K562 (cell line): Measurements from ENCODE around the gene SUB1. TPM values are rescaled to one million over a fixed set of nuclear protein-coding genes. Genes with fewer than 3 reads are reported as not detected.
A peak's percentile ranks its signal among the peaks of the same experiment; 100 is the strongest.
"Not testable (repeated sequence)": the region's sequence is repeated elsewhere in the genome, so short reads cannot be mapped to it uniquely, and the experiment has no call there.

Experiments used
- ATAC-seq: fragments of 200-7000 bp; cut with Tn5 transposase; 3 replicates; pipeline ENCODE4 v1.9.1; 2020; ENCODE audit warnings: moderate library complexity
- BruUV-seq: library from RNA; stranded (reverse); fragments of 400-500 nt; replicated peaks from 2 replicates; lab custom pipeline; 2021; lab: Mats Ljungman, UMichigan
- CTCF ChIA-PET: fragments of 300-600 bp; formaldehyde crosslinking; extraction: SDS; loops from one replicate; lab custom pipeline; 2021; ENCODE audit warnings: low intra/inter-chr PET ratio; lab: Yijun Ruan, JAX
- POLR2A ChIA-PET: fragments of 300-600, 350-650 bp; sonication (Branson Sonifier 250); formaldehyde crosslinking; extraction: SDS; loops from one replicate; lab custom pipeline; 2021; ENCODE audit warnings: antibody characterized with exemption, inconsistent platforms; lab: Yijun Ruan, JAX
- DNase-seq, 4 experiments: peaks; one replicate each; pipeline versions ENCODE4 v3.0.0 to v3.0.0-alpha.2; 2011 to 2018; ENCODE audit warnings: low spot score in 3 of 4, mixed read lengths in 3 of 4; ENCODE audit errors: extremely low read depth in 1 of 4
- FAIRE-seq: peaks from 2 replicates; lab custom pipeline; 2011; peaks lifted over from hg19 to GRCh38; lab: Jason Lieb, UNC
- H2AFZ ChIP-seq: 2 replicates; pipeline ENCODE4 v1.6.0; 2011; ENCODE audit warnings: low read depth, low read length, control low read depth, inconsistent platforms
- H3K27ac ChIP-seq: fragments of 200-600 bp; 3 replicates; pipeline ENCODE4 v1.8.0; 2011; ENCODE audit warnings: low read depth, mild to moderate bottlenecking, control low read depth, inconsistent platforms, low read length, moderate library complexity, mixed read lengths; ENCODE audit errors: extremely low read depth
- H3K27me3 ChIP-seq, 2 experiments: fragments of 300-600 bp in 1 of 2; 2 replicates in 1 of 2; 3 replicates in 1 of 2; pipeline versions ENCODE4 v1.6.0 to v1.8.0; 2011; ENCODE audit warnings: inconsistent platforms in 2 of 2, low read length in 2 of 2, mild to moderate bottlenecking in 1 of 2, mixed read lengths in 1 of 2, moderate library complexity in 1 of 2; ENCODE audit not compliant: control insufficient read depth in 2 of 2, insufficient read depth in 2 of 2
- H3K36me3 ChIP-seq: fragments of 300-600 bp; 3 replicates; pipeline ENCODE4 v1.8.0; 2011; ENCODE audit warnings: mild to moderate bottlenecking, low read length, inconsistent platforms; ENCODE audit not compliant: control insufficient read depth, insufficient read depth
- H3K4me1 ChIP-seq, 2 experiments: fragments of 200-600 bp in 1 of 2; replicated peaks in 1 of 2; 2 replicates in 1 of 2; 3 replicates in 1 of 2; pipeline versions ENCODE4 v1.5.1 to v1.8.0; 2011; ENCODE audit warnings: inconsistent platforms in 2 of 2, low read length in 2 of 2, mild to moderate bottlenecking in 1 of 2, mixed read lengths in 1 of 2, moderate library complexity in 1 of 2; ENCODE audit not compliant: control insufficient read depth in 2 of 2, insufficient read depth in 2 of 2
- H3K4me2 ChIP-seq: 2 replicates; pipeline ENCODE4 v1.6.1; 2011; ENCODE audit warnings: low read length, control low read depth, inconsistent platforms, mixed read lengths; ENCODE audit not compliant: insufficient read depth
- H3K4me3 ChIP-seq: fragments of 200-600 bp; sonication (generic), shearing (Covaris generic); 2 replicates; pipeline ENCODE4 v1.5.1; 2016; ENCODE audit warnings: control low read depth, inconsistent platforms
- H3K79me2 ChIP-seq: fragments of 200-600 bp; 3 replicates; pipeline ENCODE4 v1.8.0; 2011; ENCODE audit warnings: low read length, inconsistent platforms; ENCODE audit not compliant: control insufficient read depth, insufficient read depth
- H3K9ac ChIP-seq, 2 experiments: 2 replicates each; pipeline versions ENCODE4 v1.6.0 to v1.6.1; 2011; ENCODE audit warnings: low read depth in 2 of 2, low read length in 2 of 2, control low read depth in 1 of 2, inconsistent platforms in 1 of 2, mild to moderate bottlenecking in 1 of 2, mixed read lengths in 1 of 2; ENCODE audit not compliant: insufficient read depth in 1 of 2
- H3K9me1 ChIP-seq: one replicate; pipeline ENCODE4 v1.6.0; 2011; ENCODE audit warnings: inconsistent platforms, mild to moderate bottlenecking, low read length, moderate library complexity; ENCODE audit not compliant: control insufficient read depth, insufficient read depth
- H3K9me3 ChIP-seq: replicated peaks from 2 replicates; pipeline ENCODE4 v1.5.1; 2011; ENCODE audit warnings: low read depth, low read length, inconsistent platforms; ENCODE audit not compliant: control insufficient read depth, insufficient read depth
- H4K20me1 ChIP-seq: replicated peaks from 2 replicates; pipeline ENCODE4 v1.6.1; 2011; ENCODE audit warnings: low read length, inconsistent platforms, mixed read lengths; ENCODE audit not compliant: control insufficient read depth, insufficient read depth
- ARID1B ChIP-seq: fragments of 450-650 bp; IDR thresholded peaks from 2 replicates; pipeline ENCODE4 v1.6.1; 2016; ENCODE audit warnings: antibody characterized with exemption, mild to moderate bottlenecking, inconsistent platforms
- ATF1 ChIP-seq, 2 experiments: fragments of 450-650 bp in 1 of 2; IDR thresholded peaks; 2 replicates each; pipeline ENCODE4 v1.6.1; 2016; ENCODE audit warnings: missing compliant biosample characterization in 1 of 2, missing genetic modification characterization in 1 of 2
- ATF7 ChIP-seq: fragments of 450-650 bp; IDR thresholded peaks from 2 replicates; pipeline ENCODE4 v1.7.1; 2014; ENCODE audit warnings: mild to moderate bottlenecking, moderate library complexity
- CEBPB ChIP-seq: fragments of 450-650 bp; IDR thresholded peaks from 2 replicates; pipeline ENCODE4 v1.6.1; 2016; ENCODE audit warnings: missing genetic modification characterization, missing compliant biosample characterization
- CREM ChIP-seq: IDR thresholded peaks from 2 replicates; pipeline ENCODE4 v1.6.1; 2014; ENCODE audit warnings: antibody characterized with exemption, low read depth
- CTBP1 ChIP-seq: fragments of 450-650 bp; IDR thresholded peaks from 2 replicates; pipeline ENCODE4 v1.6.1; 2016; ENCODE audit warnings: borderline replicate concordance
- DPF2 ChIP-seq: fragments of 450-650 bp; IDR thresholded peaks from 2 replicates; pipeline ENCODE4 v1.6.1; 2016
- ELF1 ChIP-seq: fragments of 200-800 bp; sonication (Bioruptor generic); IDR thresholded peaks from 2 replicates; pipeline ENCODE4 v1.6.1; 2016; ENCODE audit warnings: missing genetic modification characterization, missing compliant biosample characterization
- ETV1 ChIP-seq: fragments of 450-650 bp; conservative IDR thresholded peaks from 2 replicates; pipeline ENCODE4 v1.6.1; 2016; ENCODE audit warnings: missing genetic modification characterization, control low read depth, low read depth, missing compliant biosample characterization
- FOS ChIP-seq: IDR thresholded peaks from 3 replicates; pipeline ENCODE4 v1.6.1; 2011; ENCODE audit not compliant: insufficient read length; ENCODE audit errors: extremely low read depth
- JUN ChIP-seq, 2 experiments: sonication (generic) in 1 of 2; formaldehyde crosslinking in 1 of 2; IDR thresholded peaks; 2 replicates each; pipeline versions ENCODE4 v1.6.1 to v1.8.0; 2012 to 2022; ENCODE audit warnings: borderline replicate concordance in 2 of 2, mild to moderate bottlenecking in 2 of 2, improper control_type of control experiment in 1 of 2, low read depth in 1 of 2, low read length in 1 of 2, missing genetic modification reagents in 1 of 2
- JUND ChIP-seq, 2 experiments: IDR thresholded peaks; 2 replicates in 1 of 2; 3 replicates in 1 of 2; pipeline ENCODE4 v1.6.1; 2011; ENCODE audit warnings: borderline replicate concordance in 2 of 2, low read depth in 2 of 2, low read length in 2 of 2, improper control_type of control experiment in 1 of 2, missing biosample characterization in 1 of 2, missing genetic modification characterization in 1 of 2, missing genetic modification reagents in 1 of 2
- KDM1A ChIP-seq, 2 experiments: fragments of 450-650 bp; IDR thresholded peaks; 2 replicates each; pipeline ENCODE4 v1.6.1; 2016; ENCODE audit warnings: mild to moderate bottlenecking in 2 of 2
- NCOR1 ChIP-seq: fragments of 450-650 bp; IDR thresholded peaks from 2 replicates; pipeline ENCODE4 v1.6.1; 2016; ENCODE audit warnings: mild to moderate bottlenecking, moderate library complexity
- RCOR1 ChIP-seq, 2 experiments: IDR thresholded peaks; 2 replicates each; pipeline ENCODE4 v1.6.1; 2012; ENCODE audit warnings: low read depth in 2 of 2, low read length in 2 of 2, borderline replicate concordance in 1 of 2, improper control_type of control experiment in 1 of 2
- SMARCA4 ChIP-seq: fragments of 450-650 bp; IDR thresholded peaks from 2 replicates; pipeline ENCODE4 v1.6.1; 2016
- SOX6 ChIP-seq: fragments of 450-650 bp; IDR thresholded peaks from 2 replicates; pipeline ENCODE4 v1.6.1; 2014; ENCODE audit warnings: mild to moderate bottlenecking
- TRIM24 ChIP-seq, 2 experiments: fragments of 450-650 bp; IDR thresholded peaks; 2 replicates each; pipeline ENCODE4 v1.6.1; 2016
- ZNF766 ChIP-seq: fragments of 200-800 bp; sonication (Bioruptor generic); conservative IDR thresholded peaks from 2 replicates; pipeline ENCODE4 v1.6.1; 2016; ENCODE audit warnings: missing genetic modification characterization, missing compliant biosample characterization
- WGBS: fragments of 100-300 bp; shearing (Covaris generic); methylation state at CpG from one replicate; pipeline ENCODE4 v1.1.6; 2016; ENCODE audit warnings: low coverage, mixed read lengths; ENCODE audit not compliant: insufficient coverage; ENCODE audit errors: missing lambda C conversion rate; 5-methylcytosine and 5-hydroxymethylcytosine counted together
- in situ Hi-C: fragments of 300-500 bp; cut with MboI; formaldehyde crosslinking; loops from 4 replicates; pipeline ENCODE4 v1.15.0; 2018; ENCODE audit warnings: inconsistent platforms, mixed read lengths
- intact Hi-C: fragments of 100-400 bp; cut with micrococcal nuclease; formaldehyde crosslinking; loops from 2 replicates; pipeline ENCODE4 v1.14.2; 2022
- polyA plus RNA-seq, 8 experiments: library from polyadenylated mRNA; depleted of rRNA in 4 of 8; stranded (reverse) in 5 of 8; unstranded in 3 of 8; fragments of >200 nt; fragmentation: Nextera tagmentation in 2 of 8; fragmentation: Illumina TruSeq in 1 of 8; extraction: Ambion mirVana in 2 of 8; extraction: Trizol in 1 of 8; gene quantifications; 2 replicates each; pipeline versions ENCODE4 v1.2.1 to v1.2.3, GENCODE V29; 2011 to 2014; ENCODE audit warnings: inconsistent platforms in 1 of 8, missing spikeins in 1 of 8
- total RNA-seq, 7 experiments: library from RNA; depleted of rRNA in 6 of 7; stranded (reverse); fragments of >200 nt in 6 of 7; fragmentation: Illumina TruSeq in 2 of 7; extraction: Trizol in 2 of 7; gene quantifications; 2 replicates each; pipeline versions ENCODE4 v1.2.1 to v1.2.3, GENCODE V29; 2011 to 2021; ENCODE audit warnings: low replicate concordance in 1 of 7
- TF ChIP-seq, protein P1 (sequence below): fragments of 250-450 bp; sonication (Bioruptor Pico); IDR thresholded peaks from 2 replicates; pipeline ENCODE4 v1.5.0; 2021

Gene SUB1
- total and polyA plus RNA-seq, 9 of the 15 experiments (the other 6 are each of a cell fraction or from before 2014, with no cell fraction given) = 336 to 1,031 (median 700) TPM

DNA sequence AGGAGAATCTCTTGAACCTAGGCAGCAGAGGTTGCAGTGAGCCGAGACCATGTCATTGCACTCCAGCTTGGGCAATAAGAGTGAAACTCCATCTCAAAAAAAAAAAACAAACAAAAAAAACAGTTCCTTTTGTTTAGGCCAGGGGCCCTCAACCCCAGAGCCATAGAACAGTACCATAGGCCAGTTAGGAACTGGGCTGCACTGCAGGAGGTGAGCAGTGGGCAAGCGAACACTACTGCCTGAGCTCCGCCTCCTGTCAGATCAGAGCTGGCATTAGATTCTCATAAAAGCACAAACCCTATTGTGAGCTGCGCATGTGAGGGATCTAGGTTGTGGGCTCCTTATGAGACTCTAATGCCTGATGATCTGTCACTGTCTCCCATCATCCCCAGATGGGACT is 49.1 kb upstream of the SUB1 start (continued):
- TF ChIP-seq, protein P1, sequence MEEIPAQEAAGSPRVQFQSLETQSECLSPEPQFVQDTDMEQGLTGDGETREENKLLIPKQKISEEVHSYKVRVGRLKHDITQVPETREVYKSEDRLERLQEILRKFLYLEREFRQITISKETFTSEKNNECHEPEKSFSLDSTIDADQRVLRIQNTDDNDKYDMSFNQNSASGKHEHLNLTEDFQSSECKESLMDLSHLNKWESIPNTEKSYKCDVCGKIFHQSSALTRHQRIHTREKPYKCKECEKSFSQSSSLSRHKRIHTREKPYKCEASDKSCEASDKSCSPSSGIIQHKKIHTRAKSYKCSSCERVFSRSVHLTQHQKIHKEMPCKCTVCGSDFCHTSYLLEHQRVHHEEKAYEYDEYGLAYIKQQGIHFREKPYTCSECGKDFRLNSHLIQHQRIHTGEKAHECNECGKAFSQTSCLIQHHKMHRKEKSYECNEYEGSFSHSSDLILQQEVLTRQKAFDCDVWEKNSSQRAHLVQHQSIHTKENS = no peak

DNA sequence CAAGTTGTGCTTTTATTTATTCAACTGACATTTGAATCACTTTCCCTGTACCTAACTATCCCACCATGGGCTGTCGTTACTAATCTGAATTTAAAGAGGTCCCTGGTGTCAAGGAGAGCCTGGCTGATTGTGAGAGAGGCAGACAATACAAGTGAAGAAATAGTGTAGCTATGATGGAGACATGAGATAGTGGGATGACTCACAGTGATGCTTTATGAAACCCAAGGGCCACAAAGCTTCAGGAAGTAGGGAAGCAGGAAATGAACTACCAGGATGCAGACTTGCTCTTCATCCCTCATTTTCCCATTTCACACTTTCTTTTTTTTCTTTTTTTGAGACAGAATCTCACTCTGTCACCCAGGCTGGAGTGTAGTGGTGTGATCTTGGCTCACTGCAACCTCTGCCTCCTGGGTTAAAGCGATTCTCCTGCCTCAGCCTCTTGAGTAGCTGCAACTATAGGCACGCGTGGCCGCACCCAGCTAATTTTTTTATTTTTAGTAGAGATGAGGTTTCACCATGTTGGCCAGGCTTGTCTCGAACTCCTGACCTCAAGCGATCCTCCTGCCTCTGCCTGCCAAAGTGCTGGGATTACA is 47.8 kb upstream of the SUB1 start:
- H3K4me2 ChIP-seq; H3K36me3 ChIP-seq; H2AFZ ChIP-seq; H3K27ac ChIP-seq; in situ Hi-C loops; H3K4me3 ChIP-seq; H3K79me2 ChIP-seq; H3K4me1 ChIP-seq; H3K27me3 ChIP-seq; FAIRE-seq; H3K9ac ChIP-seq; H4K20me1 ChIP-seq; H3K9me1 ChIP-seq; intact Hi-C loops; H3K9me3 ChIP-seq; BruUV-seq; CTCF ChIA-PET; TF ChIP-seq JUN (CRISPR knock-in tag; IDR thresholded peaks at IDR 0.05; ENCODE audit: borderline replicate concordance); ATF1 (CRISPR knock-in tag; IDR thresholded peaks at IDR 0.05): not testable (repeated sequence)
- DNase-seq (peak in 1 of 4 experiments; percentile 45), ATAC-seq (peak; percentile 53)
- POLR2A ChIA-PET = interaction anchor here (0.9 kb wide), 1 partner anchor 9 kb away, joined by 3 read pairs; no protein-coding TSS in a partner anchor
- 18% methylated on average over 5 of the region's 7 CpGs for WGBS
- peak; percentile 83; the same call in 1 of the 2 replicates for TF ChIP-seq SMARCA4
- TF ChIP-seq JUN (IDR thresholded peaks at IDR 0.05; ENCODE audit: borderline replicate concordance, low read depth, low read length) = peak; percentile 89
- TF ChIP-seq CEBPB (tag) = peak; percentile 64; the same call in 1 of the 2 replicates
- TF ChIP-seq JUND (IDR thresholded peaks at IDR 0.05; ENCODE audit: borderline replicate concordance, low read depth, low read length) = peak; percentile 96
- peak; percentile 93; the same call in 1 of the 3 replicates for TF ChIP-seq JUND (tag; IDR thresholded peaks at IDR 0.05; ENCODE audit: borderline replicate concordance, low read depth, low read length)
- peak; percentile 71 for TF ChIP-seq ARID1B
- peak; percentile 43; the same call in 1 of the 2 replicates for TF ChIP-seq ATF1 (tag; IDR thresholded peaks at IDR 0.05)
- TF ChIP-seq DPF2 = peak; percentile 79
- TF ChIP-seq TRIM24 (IDR thresholded peaks at IDR 0.05) = peak; percentile 34 to 57; a peak in 1 of 4 replicates
- peak; percentile 26 to 40; a peak in 1 of 4 replicates for TF ChIP-seq KDM1A (IDR thresholded peaks at IDR 0.05)
- TF ChIP-seq RCOR1 (IDR thresholded peaks at IDR 0.05; ENCODE audit: borderline replicate concordance in 1 of 2, low read depth in 2 of 2, low read length in 2 of 2) = peak in 1 of 2 experiments; percentile 88; a peak in 2 of 4 replicates
- TF ChIP-seq NCOR1 = peak; percentile 15; the same call in 1 of the 2 replicates
- peak; percentile 88 for TF ChIP-seq CTBP1
- 0 out of 2 replicates have a peak, but pooled peaks have one; percentile 39 for TF ChIP-seq ETV1 (tag)
- TF ChIP-seq CREM = peak; percentile 51
- peak; percentile 50 for TF ChIP-seq FOS
- TF ChIP-seq SOX6 = peak; percentile 84
- TF ChIP-seq ELF1 (tag) = peak; percentile 76; the same call in 1 of the 2 replicates
- TF ChIP-seq ZNF766 (CRISPR knock-in tag) = peak; percentile 89
- TF ChIP-seq ATF7 = peak; percentile 36; the same call in 1 of the 2 replicates
